ENCODE results near the gene SGCD. TPM values are rescaled to one million over a fixed set of nuclear protein-coding genes. Genes with fewer than 3 reads are reported as not detected.
"Not testable (repeated sequence)": the region's sequence is repeated elsewhere in the genome, so short reads cannot be mapped to it uniquely, and the experiment has no call there.

SGCD gene
- polyA plus RNA-seq, 1 donor (not counting 4 experiments of a cell fraction or from before 2014, with no cell fraction given) = not detected

DNA sequence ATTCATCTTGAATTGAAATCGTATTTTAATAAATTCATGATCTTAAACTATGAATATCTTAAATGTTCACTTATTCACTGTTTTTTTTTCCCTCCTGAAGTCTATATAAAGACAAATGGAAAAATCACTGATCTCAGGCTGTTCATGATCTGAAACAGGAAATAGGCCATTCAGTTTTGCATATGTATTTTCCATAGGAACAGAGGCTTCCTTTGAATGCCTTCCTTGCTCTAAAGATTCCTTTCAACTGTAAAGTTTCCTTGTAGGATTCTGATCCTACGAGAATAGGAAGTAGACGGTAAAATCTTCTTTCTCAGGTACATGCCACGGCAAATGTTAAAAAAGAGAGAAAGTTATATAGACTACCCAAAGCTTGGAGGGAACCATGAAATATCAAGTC, 328.8 kb downstream of the SGCD start:
- Histone ChIP-seq H3K27me3 (ENCODE audit: control insufficient read depth, extremely low read depth, insufficient read depth, low read length) (no peaks in the 10 kb centered on the region), H3K9me3 (ENCODE audit: control insufficient read depth, low read depth, low read length) (no peaks in the 10 kb centered on the region), H3K4me1 (ENCODE audit: control insufficient read depth, extremely low read depth, insufficient read depth, low read length) (no peaks in the 10 kb centered on the region), H3K36me3 (ENCODE audit: control insufficient read depth in 2 of 2, extremely low read depth in 1 of 2, insufficient read depth in 2 of 2, low read length in 2 of 2) (no peaks in the 10 kb centered on the region), H3K79me2 (ENCODE audit: control insufficient read depth, insufficient read depth, low read length) (no peaks in the 10 kb centered on the region), H3K4me3 (ENCODE audit: control insufficient read depth in 2 of 3, extremely low read depth in 1 of 3, insufficient read depth in 2 of 3, low read depth in 1 of 3, low read length in 3 of 3) (no peak overlapping the region), H3K4me2 (ENCODE audit: control insufficient read depth, extremely low read depth, insufficient read depth, low read depth, low read length) (no peak overlapping the region), H4K20me1 (ENCODE audit: control insufficient read depth, extremely low read depth, insufficient read depth, low read length) (no peaks in the 10 kb centered on the region), H3K27ac (ENCODE audit: control insufficient read depth, insufficient read depth, low read length) (no peak overlapping the region), H2AFZ (ENCODE audit: control insufficient read depth, low read length) (no peak overlapping the region), H3K9ac (ENCODE audit: control insufficient read depth, extremely low read depth, insufficient read depth, low read length) (no peak overlapping the region), H3K9me1 (ENCODE audit: control insufficient read depth, extremely low read depth, insufficient read depth, low read length) (no peaks in the 10 kb centered on the region)
- no peak for TF ChIP-seq EZH2 (IDR thresholded peaks at IDR 0.05; ENCODE audit: low read length)
- TF ChIP-seq, protein P1, sequence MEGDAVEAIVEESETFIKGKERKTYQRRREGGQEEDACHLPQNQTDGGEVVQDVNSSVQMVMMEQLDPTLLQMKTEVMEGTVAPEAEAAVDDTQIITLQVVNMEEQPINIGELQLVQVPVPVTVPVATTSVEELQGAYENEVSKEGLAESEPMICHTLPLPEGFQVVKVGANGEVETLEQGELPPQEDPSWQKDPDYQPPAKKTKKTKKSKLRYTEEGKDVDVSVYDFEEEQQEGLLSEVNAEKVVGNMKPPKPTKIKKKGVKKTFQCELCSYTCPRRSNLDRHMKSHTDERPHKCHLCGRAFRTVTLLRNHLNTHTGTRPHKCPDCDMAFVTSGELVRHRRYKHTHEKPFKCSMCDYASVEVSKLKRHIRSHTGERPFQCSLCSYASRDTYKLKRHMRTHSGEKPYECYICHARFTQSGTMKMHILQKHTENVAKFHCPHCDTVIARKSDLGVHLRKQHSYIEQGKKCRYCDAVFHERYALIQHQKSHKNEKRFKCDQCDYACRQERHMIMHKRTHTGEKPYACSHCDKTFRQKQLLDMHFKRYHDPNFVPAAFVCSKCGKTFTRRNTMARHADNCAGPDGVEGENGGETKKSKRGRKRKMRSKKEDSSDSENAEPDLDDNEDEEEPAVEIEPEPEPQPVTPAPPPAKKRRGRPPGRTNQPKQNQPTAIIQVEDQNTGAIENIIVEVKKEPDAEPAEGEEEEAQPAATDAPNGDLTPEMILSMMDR (optimal IDR thresholded peaks at IDR 0.05 in 1 of 3, IDR thresholded peaks at IDR 0.05 in 1 of 3, conservative IDR thresholded peaks at IDR 0.05 in 1 of 3; ENCODE audit: extremely low read depth in 1 of 3, insufficient read depth in 2 of 3, low read length in 3 of 3) = no peak
- DNase-seq (ENCODE audit: low read depth, low spot score) (no peak), FAIRE-seq (no peak)
- dilution Hi-C loops (cut with MboI; ENCODE audit: extremely low pct_ligation_motif_present, low sequenced_read_pairs) = no loop called here

DNA sequence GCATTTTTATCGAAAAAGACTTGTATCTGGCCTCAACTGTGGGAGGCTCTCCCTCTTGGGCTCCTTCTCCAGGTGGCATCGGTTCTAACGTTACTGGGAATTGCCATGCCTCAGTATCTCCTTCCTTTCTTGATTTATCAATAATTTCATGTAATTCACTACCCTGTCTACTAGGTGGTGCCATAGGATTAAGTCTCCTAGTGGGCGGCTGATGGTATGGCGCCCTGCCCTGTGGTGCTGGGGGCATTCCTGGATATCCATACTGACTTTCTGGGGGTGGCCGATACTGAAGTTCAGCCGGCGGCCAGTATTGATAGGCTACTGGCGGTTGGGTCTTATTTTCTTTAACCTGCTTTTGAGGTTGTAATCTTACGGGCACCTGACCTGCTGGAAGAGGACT, 337.9 kb downstream of the SGCD start:
- H3K27ac ChIP-seq (ENCODE audit: control insufficient read depth, insufficient read depth, low read length); dilution Hi-C loops (cut with MboI; ENCODE audit: extremely low pct_ligation_motif_present, low sequenced_read_pairs); H3K9ac ChIP-seq (ENCODE audit: control insufficient read depth, extremely low read depth, insufficient read depth, low read length); H3K27me3 ChIP-seq (ENCODE audit: control insufficient read depth, extremely low read depth, insufficient read depth, low read length); H3K4me1 ChIP-seq (ENCODE audit: control insufficient read depth, extremely low read depth, insufficient read depth, low read length); H3K79me2 ChIP-seq (ENCODE audit: control insufficient read depth, insufficient read depth, low read length); H4K20me1 ChIP-seq (ENCODE audit: control insufficient read depth, extremely low read depth, insufficient read depth, low read length); H3K4me3 ChIP-seq (ENCODE audit: control insufficient read depth in 2 of 3, extremely low read depth in 1 of 3, insufficient read depth in 2 of 3, low read depth in 1 of 3, low read length in 3 of 3); DNase-seq (ENCODE audit: low read depth, low spot score); H2AFZ ChIP-seq (ENCODE audit: control insufficient read depth, low read length); H3K36me3 ChIP-seq (ENCODE audit: control insufficient read depth in 2 of 2, extremely low read depth in 1 of 2, insufficient read depth in 2 of 2, low read length in 2 of 2); FAIRE-seq; H3K9me1 ChIP-seq (ENCODE audit: control insufficient read depth, extremely low read depth, insufficient read depth, low read length); H3K4me2 ChIP-seq (ENCODE audit: control insufficient read depth, extremely low read depth, insufficient read depth, low read depth, low read length); H3K9me3 ChIP-seq (ENCODE audit: control insufficient read depth, low read depth, low read length): not testable (repeated sequence)

DNA sequence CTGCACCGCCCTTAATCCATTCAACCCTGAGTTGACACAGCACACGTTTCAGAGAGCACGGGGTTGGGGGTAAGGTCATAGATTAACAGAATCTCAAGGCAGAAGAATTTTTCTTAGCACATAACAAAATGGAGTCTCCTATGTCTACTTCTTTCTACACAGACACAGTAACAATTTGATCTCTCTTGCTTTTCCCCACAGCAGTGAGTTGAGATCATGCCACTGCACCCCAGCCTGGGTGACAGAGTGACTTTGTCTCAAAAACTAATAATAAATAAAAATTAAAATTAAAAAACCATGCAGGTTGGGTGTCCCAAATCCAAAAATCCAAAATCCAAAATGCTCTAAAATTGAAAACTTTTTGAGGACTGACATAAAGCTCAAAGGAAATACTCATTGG, 339.7 kb downstream of the SGCD start:
- H3K4me1 ChIP-seq (ENCODE audit: control insufficient read depth, extremely low read depth, insufficient read depth, low read length); H3K4me3 ChIP-seq (ENCODE audit: control insufficient read depth in 2 of 3, extremely low read depth in 1 of 3, insufficient read depth in 2 of 3, low read depth in 1 of 3, low read length in 3 of 3); H3K27me3 ChIP-seq (ENCODE audit: control insufficient read depth, extremely low read depth, insufficient read depth, low read length); H3K36me3 ChIP-seq (ENCODE audit: control insufficient read depth in 2 of 2, extremely low read depth in 1 of 2, insufficient read depth in 2 of 2, low read length in 2 of 2); H3K27ac ChIP-seq (ENCODE audit: control insufficient read depth, insufficient read depth, low read length); H2AFZ ChIP-seq (ENCODE audit: control insufficient read depth, low read length); DNase-seq (ENCODE audit: low read depth, low spot score); FAIRE-seq; dilution Hi-C loops (cut with MboI; ENCODE audit: extremely low pct_ligation_motif_present, low sequenced_read_pairs); H3K9me1 ChIP-seq (ENCODE audit: control insufficient read depth, extremely low read depth, insufficient read depth, low read length); H3K79me2 ChIP-seq (ENCODE audit: control insufficient read depth, insufficient read depth, low read length); H3K4me2 ChIP-seq (ENCODE audit: control insufficient read depth, extremely low read depth, insufficient read depth, low read depth, low read length); H3K9me3 ChIP-seq (ENCODE audit: control insufficient read depth, low read depth, low read length); H4K20me1 ChIP-seq (ENCODE audit: control insufficient read depth, extremely low read depth, insufficient read depth, low read length); H3K9ac ChIP-seq (ENCODE audit: control insufficient read depth, extremely low read depth, insufficient read depth, low read length): not testable (repeated sequence)
